HL-60 (cell line): ENCODE results near the gene CTNNA2.

ENCODE experiments used
- GABPA ChIP-seq: IDR thresholded peaks from 2 replicates; pipeline ENCODE4 v1.6.1; 2012; ENCODE audit warnings: low read depth
- POLR2AphosphoS5 ChIP-seq: IDR thresholded peaks from 2 replicates; pipeline ENCODE4 v1.6.1; 2012; ENCODE audit warnings: low read depth
- TF ChIP-seq, protein P1 (sequence below): IDR thresholded peaks from one replicate; pipeline ENCODE4 v1.5.1; 2011; ENCODE audit warnings: low read length, control low read depth, inconsistent platforms; ENCODE audit not compliant: insufficient read depth

DNA sequence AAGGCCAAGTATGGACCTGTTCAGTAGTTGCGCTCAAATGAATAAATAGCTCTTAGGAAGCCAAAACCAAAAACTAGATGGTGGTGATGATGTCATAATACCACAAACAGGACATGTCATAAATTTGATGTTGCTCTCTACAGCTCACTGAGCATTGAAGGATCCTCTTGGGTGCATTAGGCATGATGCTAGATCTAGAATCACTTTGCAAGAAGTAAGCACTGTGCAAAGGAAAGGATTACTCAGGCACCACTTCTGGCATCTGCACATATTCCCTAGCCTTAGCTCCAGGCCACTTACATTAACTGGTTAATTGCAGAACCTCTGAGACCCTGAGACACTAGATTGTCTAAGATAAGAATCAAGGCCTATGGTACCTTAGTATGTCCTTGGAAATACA lies 733.7 kb downstream of the CTNNA2 start:
- TF ChIP-seq, protein P1, sequence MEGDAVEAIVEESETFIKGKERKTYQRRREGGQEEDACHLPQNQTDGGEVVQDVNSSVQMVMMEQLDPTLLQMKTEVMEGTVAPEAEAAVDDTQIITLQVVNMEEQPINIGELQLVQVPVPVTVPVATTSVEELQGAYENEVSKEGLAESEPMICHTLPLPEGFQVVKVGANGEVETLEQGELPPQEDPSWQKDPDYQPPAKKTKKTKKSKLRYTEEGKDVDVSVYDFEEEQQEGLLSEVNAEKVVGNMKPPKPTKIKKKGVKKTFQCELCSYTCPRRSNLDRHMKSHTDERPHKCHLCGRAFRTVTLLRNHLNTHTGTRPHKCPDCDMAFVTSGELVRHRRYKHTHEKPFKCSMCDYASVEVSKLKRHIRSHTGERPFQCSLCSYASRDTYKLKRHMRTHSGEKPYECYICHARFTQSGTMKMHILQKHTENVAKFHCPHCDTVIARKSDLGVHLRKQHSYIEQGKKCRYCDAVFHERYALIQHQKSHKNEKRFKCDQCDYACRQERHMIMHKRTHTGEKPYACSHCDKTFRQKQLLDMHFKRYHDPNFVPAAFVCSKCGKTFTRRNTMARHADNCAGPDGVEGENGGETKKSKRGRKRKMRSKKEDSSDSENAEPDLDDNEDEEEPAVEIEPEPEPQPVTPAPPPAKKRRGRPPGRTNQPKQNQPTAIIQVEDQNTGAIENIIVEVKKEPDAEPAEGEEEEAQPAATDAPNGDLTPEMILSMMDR = no peak
- TF ChIP-seq POLR2AphosphoS5 (no peak), GABPA (no peak)
